ENCODE measurements around the gene REPS1. TPM values are rescaled to one million over a fixed set of nuclear protein-coding genes. Genes with fewer than 3 reads are reported as not detected.

Gene REPS1
- 10 to 100 TPM; 43.1 to 86.0 TPM for total RNA-seq

GRCh38 chr6:138987643-138988468, at the start of gene REPS1:
Gene REPS1, minus strand, starts transcription at chr6:138988253. Its CDS starts 571 bp downstream, at chr6:138987682.
- peak; percentile 99 for TF ChIP-seq CTCF (IDR thresholded peaks at IDR 0.05)
- Histone ChIP-seq H3K4me1 (ENCODE audit: control insufficient read depth in 1 of 2, low read depth in 2 of 2) (peaks cover 14 to 27% of the 10 kb centered on the region in 2 donors), H3K36me3 (no peaks in the 10 kb centered on the region), H3K27ac (peak within 1 kb of the TSS; percentile 71 to 85), H3K9me3 (no peaks in the 10 kb centered on the region), H3K27me3 (replicated peaks; ENCODE audit: insufficient read depth) (no peaks in the 10 kb centered on the region), H3K4me3 (peak within 1 kb of the TSS; percentile 89)
- DNase-seq (ENCODE audit: low spot score) (peak; percentile 63), ATAC-seq (ENCODE audit: insufficient number of reproducible peaks, low FRiP score, low read depth) (peak; percentile 85)

GRCh38 chr6:139037490-139037889, 49.4 kb upstream of the REPS1 start:
- TF ChIP-seq CTCF (IDR thresholded peaks at IDR 0.05), result no peak
- no peaks in the 10 kb centered on the region for H3K27me3 ChIP-seq (replicated peaks; ENCODE audit: insufficient read depth)
- H3K4me3 ChIP-seq, result no peak overlapping the region
- H3K36me3 ChIP-seq, result peaks cover 12% of the 10 kb centered on the region
- H3K4me1 ChIP-seq (ENCODE audit: control insufficient read depth in 1 of 2, low read depth in 2 of 2), result peaks cover 0 to 6% of the 10 kb centered on the region in 2 donors
- no peak overlapping the region for H3K27ac ChIP-seq
- DNase-seq (ENCODE audit: low spot score) (no peak), ATAC-seq (ENCODE audit: insufficient number of reproducible peaks, low FRiP score, low read depth) (peak; percentile 67)
- H3K9me3 ChIP-seq, result no peaks in the 10 kb centered on the region

- Histone ChIP-seq H3K4me1 (ENCODE audit: control insufficient read depth in 1 of 2, low read depth in 2 of 2) (peaks cover 0 to 18% of the 10 kb centered on the region in 2 donors), H3K27ac (peak overlapping the region; percentile 82 to 89), H3K4me3 (peak overlapping the region; percentile 84), H3K36me3 (no peaks in the 10 kb centered on the region), H3K27me3 (replicated peaks; ENCODE audit: insufficient read depth) (no peaks in the 10 kb centered on the region), H3K9me3 (no peaks in the 10 kb centered on the region)
- ATAC-seq (ENCODE audit: insufficient number of reproducible peaks, low FRiP score, low read depth) (no peak), DNase-seq (ENCODE audit: low spot score) (no peak)
- TF ChIP-seq CTCF (IDR thresholded peaks at IDR 0.05), result no peak
Measured at GRCh38 chr6:139030228-139030963, 42.3 kb upstream of the REPS1 start.

GRCh38 chr6:139029470-139030227, 41.6 kb upstream of the REPS1 start:
- Histone ChIP-seq H3K9me3 (no peaks in the 10 kb centered on the region), H3K27me3 (replicated peaks; ENCODE audit: insufficient read depth) (no peaks in the 10 kb centered on the region), H3K27ac (peak overlapping the region; percentile 82 to 89), H3K36me3 (no peaks in the 10 kb centered on the region), H3K4me1 (ENCODE audit: control insufficient read depth in 1 of 2, low read depth in 2 of 2) (peaks cover 0 to 18% of the 10 kb centered on the region in 2 donors), H3K4me3 (peak overlapping the region; percentile 84)
- no peak for DNase-seq (ENCODE audit: low spot score)
- TF ChIP-seq CTCF (IDR thresholded peaks at IDR 0.05), result no peak
- ATAC-seq (ENCODE audit: insufficient number of reproducible peaks, low FRiP score, low read depth), result peak; percentile 53
